ENCODE results near the gene SRPK3. TPM values are rescaled to one million over a fixed set of nuclear protein-coding genes. Genes with fewer than 3 reads are reported as not detected.
"Not testable (repeated sequence)": the region's sequence is repeated elsewhere in the genome, so short reads cannot be mapped to it uniquely, and the experiment has no call there.

Gene SRPK3
- total RNA-seq, 1 donor from 2014 or later, result not detected

DNA sequence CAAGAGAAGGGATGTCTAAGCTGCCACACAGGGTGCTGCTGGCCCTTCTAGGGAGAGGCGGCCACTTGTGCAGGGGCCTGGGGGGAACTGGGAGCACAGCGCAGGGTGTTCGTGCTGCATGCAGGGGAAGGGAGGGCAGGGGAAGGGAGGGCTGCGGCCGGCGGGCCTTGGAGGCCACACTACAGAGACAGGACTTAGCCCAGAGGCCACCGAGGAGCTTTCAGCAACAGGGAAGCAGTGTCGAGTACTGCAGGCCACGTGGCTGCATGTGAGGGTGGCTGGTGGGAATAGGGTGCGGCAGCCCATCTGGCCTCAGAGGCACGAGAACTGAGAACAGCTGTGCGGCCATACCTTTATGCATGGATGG lies 35.8 kb upstream of the SRPK3 start:
- not testable (repeated sequence) for DNase-seq (ENCODE audit: extremely low read depth, low read depth, low spot score)

DNA sequence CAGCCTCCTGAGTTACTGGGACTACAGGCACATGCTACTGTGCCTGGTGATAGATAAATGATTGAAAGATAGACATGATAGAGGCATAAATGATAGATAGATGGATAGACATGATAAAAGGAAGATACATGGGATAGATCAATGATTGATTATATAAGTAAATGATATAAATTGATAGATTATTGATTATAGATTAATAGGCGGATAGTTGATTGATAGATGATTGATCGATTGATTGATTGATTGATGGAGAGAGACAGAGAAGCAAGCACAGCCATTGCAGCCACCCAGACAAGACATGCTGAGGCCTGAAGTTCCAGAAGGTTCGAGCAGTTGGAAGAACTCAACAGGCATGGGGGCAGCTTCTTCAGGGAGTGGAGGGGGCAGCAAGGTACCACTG lies 34.5 kb upstream of the SRPK3 start:
- no peak for DNase-seq (ENCODE audit: extremely low read depth, low read depth, low spot score)

GRCh38 chrX:153746991-153747390 lies 33.9 kb upstream of the SRPK3 start:
- DNase-seq (ENCODE audit: extremely low read depth, low read depth, low spot score), result not testable (repeated sequence)

GRCh38 chrX:153749017-153749416 lies 31.8 kb upstream of the SRPK3 start:
- DNase-seq (ENCODE audit: extremely low read depth, low read depth, low spot score), result not testable (repeated sequence)

- DNase-seq (ENCODE audit: extremely low read depth, low read depth, low spot score), result no peak
These were observed 30.6 kb upstream of the SRPK3 start for GRCh38 chrX:153750127-153750774.

- no peak for DNase-seq (ENCODE audit: extremely low read depth, low read depth, low spot score)
These were observed 25.7 kb upstream of the SRPK3 start for GRCh38 chrX:153755136-153755535.

DNA sequence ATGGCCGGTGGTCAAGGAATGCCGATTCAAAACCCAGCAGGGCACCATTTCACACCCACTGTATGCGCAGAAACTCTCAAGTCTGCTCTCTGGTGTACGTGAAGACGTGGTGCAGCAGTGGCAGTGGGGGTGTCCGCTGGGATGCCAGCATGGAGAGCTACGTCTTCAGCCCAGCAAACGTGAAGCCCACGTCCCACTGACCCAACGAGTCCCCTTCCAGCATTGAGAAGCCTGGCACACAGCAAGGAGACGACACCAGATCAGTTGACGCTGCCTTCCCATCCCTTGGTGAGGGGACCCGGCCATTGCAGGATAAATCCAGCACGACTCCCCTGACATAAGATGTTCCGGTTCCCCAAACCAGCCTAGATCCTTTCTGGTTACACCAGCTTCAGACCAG lies 19.0 kb upstream of the SRPK3 start:
- DNase-seq (ENCODE audit: extremely low read depth, low read depth, low spot score), result no peak

DNA sequence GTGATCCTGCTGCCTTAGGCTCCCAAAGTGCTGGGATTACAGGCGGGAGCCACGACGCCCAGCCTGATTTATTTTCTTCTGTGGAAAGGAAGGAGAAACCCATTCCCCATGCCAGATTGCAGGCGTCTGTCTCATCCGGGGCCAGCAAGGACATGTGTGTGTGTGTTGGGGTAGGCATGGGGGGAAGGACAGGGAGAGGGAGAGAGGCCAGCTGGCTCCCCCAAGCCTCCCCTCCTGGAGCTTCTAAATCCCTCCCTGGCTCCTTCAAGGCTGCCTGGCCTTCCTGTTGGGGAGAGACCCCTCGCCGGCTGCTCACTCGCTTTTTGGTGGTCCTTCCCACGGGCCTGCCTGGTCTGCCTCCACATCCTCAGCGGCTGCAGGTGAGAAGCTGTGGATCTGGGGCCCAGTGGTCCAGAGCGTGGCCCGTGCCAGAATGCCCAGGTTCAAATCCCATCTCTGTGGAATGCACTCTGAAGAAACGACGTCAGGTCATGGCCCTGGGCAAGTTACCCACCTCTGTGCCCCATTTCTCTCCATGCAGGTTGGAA lies 18.1 kb upstream of the SRPK3 start:
- DNase-seq (ENCODE audit: extremely low read depth, low read depth, low spot score), result no peak

DNA sequence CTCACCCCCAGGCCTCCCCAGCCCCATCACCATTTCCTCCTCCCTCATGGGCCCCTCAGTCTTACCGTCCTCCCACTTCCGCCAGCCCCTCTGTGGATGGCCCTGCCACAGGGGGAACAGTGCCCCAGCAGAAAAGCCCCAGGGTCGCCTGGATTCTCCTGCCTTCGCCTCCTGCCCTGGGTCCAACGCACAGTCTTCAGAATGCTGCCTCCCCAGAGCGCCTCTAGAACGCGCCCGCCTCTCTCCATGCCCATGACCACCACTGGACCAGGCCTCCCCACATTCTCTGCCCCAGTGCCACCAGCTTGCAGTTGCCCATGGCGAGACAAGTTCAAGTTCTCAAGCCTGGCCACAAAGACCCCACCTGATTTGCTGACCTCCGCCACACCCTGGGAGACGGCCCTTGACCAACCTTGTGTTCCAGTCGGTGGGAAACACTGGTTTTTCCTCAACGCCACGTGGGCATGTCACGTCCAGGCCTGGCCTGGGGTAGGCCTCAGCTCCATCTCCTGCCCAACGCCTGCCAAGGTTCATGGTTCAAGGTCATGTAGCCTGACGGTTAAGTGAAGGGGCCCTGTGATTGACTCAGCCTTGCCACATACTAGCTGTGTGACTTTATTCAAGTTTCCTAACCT lies 17.4 kb upstream of the SRPK3 start:
- no peak for DNase-seq (ENCODE audit: extremely low read depth, low read depth, low spot score)

GRCh38 chrX:153763989-153764755 lies 16.7 kb upstream of the SRPK3 start, which contains the start of gene PLXNB3:
TSS of gene PLXNB3 (plus strand) at chrX:153764249. CDS start at chrX:153765536, 1,287 bp downstream.
- no peak for DNase-seq (ENCODE audit: extremely low read depth, low read depth, low spot score)

GRCh38 chrX:153764786-153765137 lies 16.1 kb upstream of the SRPK3 start:
- DNase-seq (ENCODE audit: extremely low read depth, low read depth, low spot score), result no peak

GRCh38 chrX:153765138-153766079 lies 15.4 kb upstream of the SRPK3 start:
- DNase-seq (ENCODE audit: extremely low read depth, low read depth, low spot score), result no peak

GRCh38 chrX:153766098-153766817 lies 14.6 kb upstream of the SRPK3 start:
- no peak for DNase-seq (ENCODE audit: extremely low read depth, low read depth, low spot score)

GRCh38 chrX:153766871-153767673 lies 13.8 kb upstream of the SRPK3 start:
- DNase-seq (ENCODE audit: extremely low read depth, low read depth, low spot score), result no peak

DNA sequence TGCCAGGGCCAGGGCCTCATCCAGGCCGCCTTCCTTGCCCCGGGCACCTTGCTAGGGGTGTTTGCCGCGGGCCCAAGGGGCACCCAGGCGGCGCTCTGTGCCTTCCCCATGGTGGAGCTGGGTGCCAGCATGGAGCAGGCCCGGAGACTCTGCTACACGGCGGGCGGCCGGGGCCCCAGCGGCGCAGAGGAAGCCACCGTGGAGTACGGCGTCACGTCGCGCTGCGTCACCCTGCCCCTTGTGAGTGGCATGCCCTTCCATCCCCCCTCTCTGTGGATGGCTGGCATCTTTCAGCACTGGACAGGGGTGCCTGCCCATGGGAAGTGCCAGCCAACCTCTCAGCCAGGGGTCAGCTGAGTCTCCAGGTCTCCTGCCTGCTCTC lies 13.2 kb upstream of the SRPK3 start:
- no peak for DNase-seq (ENCODE audit: extremely low read depth, low read depth, low spot score)

DNA sequence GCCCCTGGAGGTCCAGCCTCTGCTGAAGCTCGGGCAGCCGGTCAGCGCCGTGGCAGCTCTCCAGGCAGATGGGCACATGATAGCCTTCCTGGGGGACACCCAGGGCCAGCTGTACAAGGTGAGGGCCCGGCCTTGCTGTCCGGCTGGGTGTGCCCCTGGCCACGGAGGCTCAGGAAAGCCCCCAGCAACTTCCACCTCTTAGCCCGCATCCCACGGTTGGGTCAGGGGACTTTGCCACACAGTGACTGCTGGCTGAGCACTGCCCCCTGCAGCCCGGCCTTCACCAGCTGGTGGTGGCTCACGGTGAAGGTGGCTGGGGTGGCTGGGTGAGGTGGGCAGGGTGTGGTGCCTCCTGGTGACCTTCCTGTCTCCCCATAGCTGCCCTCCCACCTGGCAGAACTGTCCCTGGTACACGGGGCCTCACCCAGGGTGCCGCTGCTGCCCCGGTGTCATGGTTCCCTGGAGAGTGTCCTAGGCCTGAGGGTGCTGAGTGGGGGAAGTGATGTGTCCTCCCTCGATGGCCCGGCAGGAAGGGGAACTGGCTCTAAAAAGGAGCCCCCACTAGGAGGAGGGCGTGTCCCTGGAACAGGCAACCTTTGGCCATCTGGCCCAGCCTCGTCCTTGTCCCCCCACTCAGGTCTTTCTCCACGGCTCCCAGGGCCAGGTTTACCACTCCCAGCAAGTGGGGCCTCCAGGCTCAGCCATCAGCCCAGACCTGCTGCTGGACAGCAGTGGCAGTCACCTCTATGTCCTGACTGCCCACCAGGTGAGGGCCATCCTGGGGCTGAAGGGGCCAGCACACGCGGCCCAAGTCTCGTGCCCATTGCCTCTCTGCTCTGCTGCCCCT lies 12.3 kb upstream of the SRPK3 start:
- no peak for DNase-seq (ENCODE audit: extremely low read depth, low read depth, low spot score)

DNA sequence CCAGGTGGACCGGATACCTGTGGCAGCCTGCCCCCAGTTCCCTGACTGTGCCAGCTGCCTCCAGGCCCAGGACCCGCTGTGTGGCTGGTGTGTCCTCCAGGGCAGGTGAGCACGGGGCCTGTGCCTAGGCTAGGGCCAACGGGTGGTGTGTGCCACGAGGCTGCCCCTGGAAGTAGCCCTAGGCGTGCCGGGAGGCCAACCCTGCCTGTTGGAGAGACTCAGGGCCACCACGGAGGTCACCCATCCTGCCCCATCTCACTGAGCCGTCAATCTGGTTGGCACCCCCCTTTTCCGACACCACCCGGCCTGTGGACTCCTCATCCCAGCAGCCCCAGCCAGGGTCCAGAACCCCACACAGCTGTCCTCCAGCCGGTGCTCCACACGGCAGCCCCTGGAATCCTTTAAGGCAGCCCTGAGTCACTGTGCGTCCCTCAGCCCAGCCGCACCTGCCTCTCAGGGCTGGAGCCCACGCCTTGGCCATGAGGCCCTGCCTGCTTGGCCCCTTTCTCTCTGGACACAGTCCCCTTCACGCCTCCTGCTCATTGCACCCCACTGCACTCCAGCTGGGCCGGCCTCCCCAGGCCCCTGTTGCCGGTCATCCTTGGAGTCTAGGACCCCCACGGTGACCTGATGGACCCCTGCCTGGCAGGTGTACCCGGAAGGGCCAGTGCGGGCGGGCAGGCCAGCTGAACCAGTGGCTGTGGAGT lies 11.5 kb upstream of the SRPK3 start:
- no peak for DNase-seq (ENCODE audit: extremely low read depth, low read depth, low spot score)
